Left renal pelvis (tissue), 4 donors: ENCODE measurements around the gene CYP4A11. TPM values are rescaled to one million over a fixed set of nuclear protein-coding genes. Genes with fewer than 3 reads are reported as not detected.
A peak's percentile ranks its signal among the peaks of the same experiment; 100 is the strongest.
"Not testable (repeated sequence)": the region's sequence is repeated elsewhere in the genome, so short reads cannot be mapped to it uniquely, and the experiment has no call there.

Experiments
- DNase-seq, 4 donors: peaks; one replicate each; pipeline ENCODE4 v3.0.0-alpha.2; 2013; ENCODE audit warnings: low read depth in 4 of 4, low spot score in 3 of 4
- polyA plus RNA-seq, 4 donors: library from polyadenylated mRNA; unstranded; fragments of 120-200 nt; gene quantifications; one replicate each; pipeline ENCODE4 v1.2.1, GENCODE V29; 2013; ENCODE audit not compliant: insufficient read length in 4 of 4

Gene CYP4A11
- polyA plus RNA-seq, 4 donors, result 2.7 to 56.4 (median 32.6) TPM

DNA sequence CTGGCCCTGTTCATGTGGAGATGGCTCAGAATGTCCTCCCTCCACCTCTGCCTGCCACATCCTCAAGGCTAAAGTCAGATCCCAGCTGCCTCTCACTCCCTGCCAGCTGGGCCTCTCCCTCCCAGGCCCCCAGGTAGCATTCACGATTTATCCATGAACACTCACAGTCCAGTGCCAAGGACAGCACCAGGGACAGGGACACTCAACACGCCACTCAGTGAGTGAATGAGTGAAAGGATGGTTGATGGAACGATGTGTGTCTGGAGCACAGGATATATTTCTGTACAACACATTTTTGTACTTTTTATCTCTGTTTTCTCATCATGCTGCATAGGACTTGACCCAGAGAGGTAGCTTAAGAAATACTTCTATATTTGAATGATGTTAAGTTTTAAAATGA lies 10.1 kb downstream of the CYP4A11 start:
- DNase-seq, result no peak

- DNase-seq, result no peak
These were observed 13.9 kb downstream of the CYP4A11 start for GRCh38 chr1:46927249-46927835.

GRCh38 chr1:46910790-46911189 lies 30.5 kb downstream of the CYP4A11 start:
- DNase-seq, result no peak

- DNase-seq, result peak in 2 of 4 donors; percentile 12 to 22
These were observed 37.8 kb downstream of the CYP4A11 start for GRCh38 chr1:46903481-46903880.

- DNase-seq, result no peak
These were observed 40.9 kb downstream of the CYP4A11 start for GRCh38 chr1:46900401-46900800.

DNA sequence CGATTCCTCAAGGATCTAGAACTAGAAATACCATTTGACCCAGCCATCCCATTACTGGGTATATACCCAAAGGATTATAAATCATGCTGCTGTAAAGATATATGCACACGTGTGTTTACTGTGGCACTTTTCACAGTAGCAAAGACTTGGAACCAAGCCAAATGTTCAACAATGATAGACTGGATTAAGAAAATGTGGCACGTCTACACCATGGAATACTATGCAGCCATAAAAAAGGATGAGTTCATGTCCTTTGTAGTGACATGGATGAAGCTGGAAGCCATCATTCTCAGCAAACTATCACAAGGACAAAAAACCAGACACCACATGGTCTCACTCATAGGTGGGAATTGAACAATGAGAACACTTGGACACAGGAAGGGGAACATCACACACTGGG lies 59.6 kb downstream of the CYP4A11 start:
- not testable (repeated sequence) for DNase-seq

Other genes starting within 250 kb of the CYP4A11 start
- 100 to 1,000 TPM in 2 of 4 donors, 10 to 100 TPM in 2; 86.8 to 114 (median 99.6) TPM for gene EFCAB14, start 222.4 kb downstream of the CYP4A11 start, polyA plus RNA-seq
- gene CYP4B1, start 142.4 kb downstream of the CYP4A11 start, polyA plus RNA-seq, result 1 to 10 TPM; 1.6 to 5.5 (median 2.0) TPM
- 10 to 100 TPM in 3 of 4 donors, 1 to 10 TPM in 1; 8.2 to 13.8 (median 11.4) TPM for gene CYP4X1, start 82.2 kb upstream of the CYP4A11 start, polyA plus RNA-seq
- gene CYP4Z1, start 125.8 kb upstream of the CYP4A11 start, polyA plus RNA-seq, result under 1 TPM in 3 of 4 donors, not detected in 1; 0.20 to 0.44 (median 0.42) TPM
- 1 to 10 TPM in 3 of 4 donors, under 1 TPM in 1; 0.53 to 8.2 (median 4.3) TPM for gene CYP4A22, start 196.0 kb upstream of the CYP4A11 start, polyA plus RNA-seq
- gene PDZK1IP1, start 248.6 kb upstream of the CYP4A11 start, polyA plus RNA-seq, result 10 to 100 TPM in 3 of 4 donors, 1 to 10 TPM in 1; 1.6 to 39.6 (median 35.5) TPM